Central memory CD8-positive, alpha-beta T cell (primary cell): ENCODE measurements around the gene LGR4.

Experiments used
- ATAC-seq: fragments of 150-1000 bp; cut with Tn5 transposase; replicated peaks from 2 replicates; pipeline ENCODE4 v1.10.0; 2022; ENCODE audit warnings: mild to moderate bottlenecking, moderate FRiP score, moderate number of reproducible peaks; ENCODE audit not compliant: poor library complexity, severe bottlenecking; ENCODE audit errors: extremely low read depth
- DNase-seq, 2 donors: peaks; one replicate each; pipeline ENCODE4 v3.0.0; 2021; ENCODE audit warnings: low spot score in 2 of 2
- H3K27ac Mint-ChIP-seq: one replicate; pipeline ENCODE4 v1.8.0; 2022; ENCODE audit warnings: low read depth, mild to moderate bottlenecking, moderate library complexity, mixed read lengths
- H3K27me3 Mint-ChIP-seq: one replicate; pipeline ENCODE4 v1.8.0; 2022; ENCODE audit warnings: mixed read lengths
- H3K36me3 Mint-ChIP-seq: one replicate; pipeline ENCODE4 v1.8.0; 2022; ENCODE audit warnings: mild to moderate bottlenecking, moderate library complexity, mixed read lengths; ENCODE audit not compliant: insufficient read depth
- H3K4me1 Mint-ChIP-seq: one replicate; pipeline ENCODE4 v1.8.0; 2022; ENCODE audit warnings: mixed read lengths
- H3K4me3 Mint-ChIP-seq: one replicate; pipeline ENCODE4 v1.8.0; 2022; ENCODE audit warnings: mild to moderate bottlenecking, moderate library complexity, mixed read lengths
- H3K9me3 Mint-ChIP-seq: one replicate; pipeline ENCODE4 v1.8.0; 2022; ENCODE audit warnings: mixed read lengths

LGR4 gene

GRCh38 chr11:27397624-27398399 lies 74.8 kb downstream of the LGR4 start:
- H3K36me3 Mint-ChIP-seq = no peaks in the 10 kb centered on the region
- ATAC-seq (no peak), DNase-seq (no peak)
- H3K4me3 Mint-ChIP-seq = no peak overlapping the region
- no peak overlapping the region for H3K27ac Mint-ChIP-seq
- H3K9me3 Mint-ChIP-seq = no peaks in the 10 kb centered on the region
- H3K27me3 Mint-ChIP-seq = peaks cover 16% of the 10 kb centered on the region
- H3K4me1 Mint-ChIP-seq = no peaks in the 10 kb centered on the region

DNA sequence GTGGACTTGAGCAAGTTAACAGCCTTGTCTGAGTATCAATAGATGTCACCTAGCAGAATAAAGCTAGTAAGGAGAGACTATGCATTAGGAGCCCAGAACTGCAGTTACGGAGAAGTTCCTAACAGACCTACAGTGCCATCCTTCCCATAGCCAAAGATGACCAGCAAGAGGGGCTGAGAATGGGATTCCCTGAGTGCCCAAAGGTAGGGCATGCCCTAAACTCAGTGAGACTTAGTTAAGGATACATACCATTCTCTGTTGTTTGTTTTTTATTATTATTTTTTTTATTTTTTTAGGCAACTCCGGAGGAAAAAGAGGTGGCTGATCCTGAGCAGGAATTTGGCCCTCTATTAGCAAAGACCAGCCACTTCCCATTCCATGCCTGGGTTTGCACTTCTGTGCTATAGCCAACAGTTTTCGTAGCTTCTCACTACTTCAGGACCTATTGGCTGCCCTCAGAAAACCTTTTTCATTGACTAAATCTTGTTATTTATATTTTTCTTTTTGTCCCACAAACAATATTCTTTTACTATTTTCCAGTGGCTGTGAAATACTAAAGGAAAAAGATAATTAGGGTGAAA lies 76.2 kb downstream of the LGR4 start:
- H3K27me3 Mint-ChIP-seq = peaks cover 16% of the 10 kb centered on the region
- ATAC-seq (no peak), DNase-seq (no peak)
- no peaks in the 10 kb centered on the region for H3K4me1 Mint-ChIP-seq
- H3K4me3 Mint-ChIP-seq = no peak overlapping the region
- no peak overlapping the region for H3K27ac Mint-ChIP-seq
- no peaks in the 10 kb centered on the region for H3K9me3 Mint-ChIP-seq
- no peaks in the 10 kb centered on the region for H3K36me3 Mint-ChIP-seq

DNA sequence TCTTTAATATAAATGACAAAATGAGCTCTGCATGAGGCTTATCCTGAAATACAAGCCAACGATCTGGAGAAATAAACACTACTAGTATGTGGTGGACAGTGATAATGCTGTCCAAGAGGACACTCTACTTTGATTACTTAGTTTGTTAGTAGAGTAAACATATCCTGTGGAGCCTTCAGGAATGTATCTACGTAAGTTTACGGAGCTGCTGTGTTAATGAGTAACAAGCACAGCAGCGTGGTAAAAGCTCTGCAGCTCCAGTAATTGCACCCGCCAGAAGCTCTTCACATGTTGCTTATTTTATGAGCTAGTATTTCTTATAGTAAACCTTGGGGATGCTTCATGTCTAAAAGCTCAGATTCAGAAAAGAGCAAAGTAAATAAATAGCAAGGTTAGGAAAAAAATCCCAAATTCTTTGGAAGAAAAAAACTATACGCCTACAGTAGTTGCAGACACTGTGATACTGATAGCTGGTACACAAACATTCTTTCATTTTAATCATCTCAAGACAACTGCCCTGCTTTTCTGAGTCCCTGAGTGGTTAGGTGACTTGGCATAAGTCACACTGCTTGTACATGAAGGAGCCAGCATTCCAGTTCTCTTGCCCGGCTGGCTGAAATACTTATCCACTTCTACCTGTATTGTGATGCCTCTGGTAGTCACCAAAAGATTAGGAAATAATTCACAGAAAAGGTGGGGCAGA lies 76.9 kb downstream of the LGR4 start:
- no peak for DNase-seq
- Mint-ChIP-seq H3K9me3 (no peaks in the 10 kb centered on the region), H3K27me3 (peaks cover 16% of the 10 kb centered on the region), H3K36me3 (no peaks in the 10 kb centered on the region), H3K27ac (no peak overlapping the region), H3K4me1 (no peaks in the 10 kb centered on the region), H3K4me3 (no peak overlapping the region)
- ATAC-seq = no peak

- no peak overlapping the region for H3K27ac Mint-ChIP-seq
- no peaks in the 10 kb centered on the region for H3K9me3 Mint-ChIP-seq
- H3K27me3 Mint-ChIP-seq = peaks cover 16% of the 10 kb centered on the region
- no peaks in the 10 kb centered on the region for H3K4me1 Mint-ChIP-seq
- no peaks in the 10 kb centered on the region for H3K36me3 Mint-ChIP-seq
- H3K4me3 Mint-ChIP-seq = no peak overlapping the region
- DNase-seq (no peak), ATAC-seq (no peak)
These were observed 77.8 kb downstream of the LGR4 start for GRCh38 chr11:27394781-27395228.

DNA sequence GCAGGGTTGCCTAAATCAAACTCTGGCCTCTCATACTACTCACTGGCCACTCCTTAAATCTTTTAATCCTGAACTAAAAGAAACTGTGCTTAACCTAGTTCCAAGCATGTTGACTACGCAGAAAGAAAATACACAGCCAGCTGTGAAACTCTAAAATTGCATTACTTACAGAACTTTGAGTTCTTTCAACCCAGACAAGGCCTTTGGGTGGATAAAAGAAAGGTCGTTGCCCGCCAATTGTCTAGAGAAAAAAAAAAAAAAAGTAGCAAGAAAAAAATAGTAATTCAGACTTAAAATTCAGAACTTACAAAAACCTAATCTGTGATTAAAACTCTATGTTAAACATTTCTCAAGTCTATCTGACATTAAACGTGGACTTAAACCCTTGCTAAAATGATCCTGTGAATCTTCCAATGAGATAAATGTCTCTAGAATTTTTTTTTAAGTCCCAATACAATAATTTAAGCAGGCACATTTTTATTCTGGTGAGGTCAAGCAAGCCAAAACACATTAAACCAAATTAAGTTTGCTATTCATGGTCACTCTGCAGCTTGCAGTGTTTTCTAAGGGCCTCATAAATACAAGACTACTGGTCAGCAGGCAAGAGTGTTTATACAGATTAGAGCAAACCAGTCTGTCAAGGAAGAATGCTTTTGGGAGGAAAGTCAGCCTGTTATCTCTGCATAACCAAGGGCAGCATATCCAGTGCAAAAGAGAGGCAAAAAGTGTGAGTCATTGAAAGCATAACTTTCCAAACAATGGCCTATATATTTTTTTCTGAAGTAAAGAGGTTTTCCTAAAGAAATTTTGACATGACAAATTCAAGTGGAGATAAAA lies 80.1 kb downstream of the LGR4 start:
- Mint-ChIP-seq H3K27me3 (peaks cover 10% of the 10 kb centered on the region), H3K4me1 (no peaks in the 10 kb centered on the region), H3K4me3 (no peak overlapping the region), H3K9me3 (no peaks in the 10 kb centered on the region), H3K36me3 (no peaks in the 10 kb centered on the region), H3K27ac (no peak overlapping the region)
- no peak for ATAC-seq
- DNase-seq = no peak

GRCh38 chr11:27391331-27392015 lies 81.1 kb downstream of the LGR4 start:
- Mint-ChIP-seq H3K4me1 (no peaks in the 10 kb centered on the region), H3K27me3 (no peaks in the 10 kb centered on the region), H3K4me3 (no peak overlapping the region), H3K36me3 (no peaks in the 10 kb centered on the region), H3K9me3 (no peaks in the 10 kb centered on the region), H3K27ac (no peak overlapping the region)
- DNase-seq = no peak
- ATAC-seq = no peak

- Mint-ChIP-seq H3K4me3 (no peak overlapping the region), H3K4me1 (no peaks in the 10 kb centered on the region), H3K27ac (no peak overlapping the region), H3K27me3 (no peaks in the 10 kb centered on the region), H3K36me3 (no peaks in the 10 kb centered on the region), H3K9me3 (no peaks in the 10 kb centered on the region)
- ATAC-seq (no peak), DNase-seq (no peak)
These were observed 82.0 kb downstream of the LGR4 start for GRCh38 chr11:27390318-27391295.

GRCh38 chr11:27388869-27389268 lies 83.7 kb downstream of the LGR4 start:
- Mint-ChIP-seq H3K27me3 (no peaks in the 10 kb centered on the region), H3K27ac (no peak overlapping the region), H3K4me3 (no peak overlapping the region), H3K4me1 (no peaks in the 10 kb centered on the region), H3K36me3 (no peaks in the 10 kb centered on the region), H3K9me3 (no peaks in the 10 kb centered on the region)
- ATAC-seq (no peak), DNase-seq (no peak)

- Mint-ChIP-seq H3K36me3 (no peaks in the 10 kb centered on the region), H3K9me3 (no peaks in the 10 kb centered on the region), H3K4me1 (no peaks in the 10 kb centered on the region), H3K27me3 (no peaks in the 10 kb centered on the region), H3K27ac (no peak overlapping the region), H3K4me3 (no peak overlapping the region)
- no peak for ATAC-seq
- no peak for DNase-seq
These were observed 84.6 kb downstream of the LGR4 start for GRCh38 chr11:27388001-27388400.

- no peak for ATAC-seq
- H3K9me3 Mint-ChIP-seq = no peaks in the 10 kb centered on the region
- H3K36me3 Mint-ChIP-seq = no peaks in the 10 kb centered on the region
- DNase-seq = no peak
- no peaks in the 10 kb centered on the region for H3K27me3 Mint-ChIP-seq
- H3K4me1 Mint-ChIP-seq = no peaks in the 10 kb centered on the region
- no peak overlapping the region for H3K27ac Mint-ChIP-seq
- H3K4me3 Mint-ChIP-seq = no peak overlapping the region
These were observed 85.2 kb downstream of the LGR4 start for GRCh38 chr11:27387362-27387761.

DNA sequence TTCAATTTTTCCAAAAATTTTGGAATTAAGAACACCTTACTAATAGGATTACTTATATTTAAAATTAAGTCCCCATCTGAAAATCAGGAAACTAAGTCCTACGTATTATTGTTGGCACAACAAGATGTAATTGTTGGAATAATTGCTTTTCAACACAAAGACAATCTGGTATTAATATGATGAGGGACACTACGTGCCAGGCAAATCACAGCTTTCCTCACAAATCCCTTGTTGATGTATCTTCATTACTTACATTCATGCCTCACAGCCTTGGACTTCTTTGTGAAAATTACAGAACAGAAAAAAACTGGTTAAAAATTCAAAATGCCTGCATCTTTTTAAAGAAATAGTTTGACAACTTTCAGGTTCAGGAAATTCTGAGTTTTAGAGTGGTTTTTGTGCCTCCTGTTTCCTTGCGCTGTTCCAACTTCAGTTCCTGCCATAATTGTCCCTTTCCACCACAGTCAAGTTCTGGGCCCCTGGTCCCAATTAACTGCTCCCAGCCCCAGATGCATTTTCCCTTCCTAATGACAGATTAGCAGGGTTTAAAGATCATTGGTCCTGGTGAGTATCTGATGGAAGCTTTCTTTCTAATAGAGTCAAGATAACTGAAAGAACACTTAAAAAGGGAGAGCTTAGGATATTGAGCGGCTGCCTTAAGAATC lies 86.3 kb downstream of the LGR4 start:
- Mint-ChIP-seq H3K4me3 (no peak overlapping the region), H3K27ac (no peak overlapping the region), H3K9me3 (no peaks in the 10 kb centered on the region), H3K36me3 (no peaks in the 10 kb centered on the region), H3K4me1 (no peaks in the 10 kb centered on the region), H3K27me3 (no peaks in the 10 kb centered on the region)
- DNase-seq (no peak), ATAC-seq (no peak)
